Measurements from ENCODE around the gene TIFAB.

The TIFAB gene

GRCh38 chr5:135441350-135441831 is 10.8 kb downstream of the TIFAB start:
- H3K4me3 ChIP-seq (ENCODE audit: low read depth, low read length) = no peak overlapping the region
- TF ChIP-seq, protein P1, sequence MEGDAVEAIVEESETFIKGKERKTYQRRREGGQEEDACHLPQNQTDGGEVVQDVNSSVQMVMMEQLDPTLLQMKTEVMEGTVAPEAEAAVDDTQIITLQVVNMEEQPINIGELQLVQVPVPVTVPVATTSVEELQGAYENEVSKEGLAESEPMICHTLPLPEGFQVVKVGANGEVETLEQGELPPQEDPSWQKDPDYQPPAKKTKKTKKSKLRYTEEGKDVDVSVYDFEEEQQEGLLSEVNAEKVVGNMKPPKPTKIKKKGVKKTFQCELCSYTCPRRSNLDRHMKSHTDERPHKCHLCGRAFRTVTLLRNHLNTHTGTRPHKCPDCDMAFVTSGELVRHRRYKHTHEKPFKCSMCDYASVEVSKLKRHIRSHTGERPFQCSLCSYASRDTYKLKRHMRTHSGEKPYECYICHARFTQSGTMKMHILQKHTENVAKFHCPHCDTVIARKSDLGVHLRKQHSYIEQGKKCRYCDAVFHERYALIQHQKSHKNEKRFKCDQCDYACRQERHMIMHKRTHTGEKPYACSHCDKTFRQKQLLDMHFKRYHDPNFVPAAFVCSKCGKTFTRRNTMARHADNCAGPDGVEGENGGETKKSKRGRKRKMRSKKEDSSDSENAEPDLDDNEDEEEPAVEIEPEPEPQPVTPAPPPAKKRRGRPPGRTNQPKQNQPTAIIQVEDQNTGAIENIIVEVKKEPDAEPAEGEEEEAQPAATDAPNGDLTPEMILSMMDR (IDR thresholded peaks at IDR 0.05; ENCODE audit: low read depth, low read length) = no peak

GRCh38 chr5:135440916-135441315 is 11.2 kb downstream of the TIFAB start:
- TF ChIP-seq, protein P1 (IDR thresholded peaks at IDR 0.05; ENCODE audit: low read depth, low read length) = no peak
- H3K4me3 ChIP-seq (ENCODE audit: low read depth, low read length) = no peak overlapping the region

DNA sequence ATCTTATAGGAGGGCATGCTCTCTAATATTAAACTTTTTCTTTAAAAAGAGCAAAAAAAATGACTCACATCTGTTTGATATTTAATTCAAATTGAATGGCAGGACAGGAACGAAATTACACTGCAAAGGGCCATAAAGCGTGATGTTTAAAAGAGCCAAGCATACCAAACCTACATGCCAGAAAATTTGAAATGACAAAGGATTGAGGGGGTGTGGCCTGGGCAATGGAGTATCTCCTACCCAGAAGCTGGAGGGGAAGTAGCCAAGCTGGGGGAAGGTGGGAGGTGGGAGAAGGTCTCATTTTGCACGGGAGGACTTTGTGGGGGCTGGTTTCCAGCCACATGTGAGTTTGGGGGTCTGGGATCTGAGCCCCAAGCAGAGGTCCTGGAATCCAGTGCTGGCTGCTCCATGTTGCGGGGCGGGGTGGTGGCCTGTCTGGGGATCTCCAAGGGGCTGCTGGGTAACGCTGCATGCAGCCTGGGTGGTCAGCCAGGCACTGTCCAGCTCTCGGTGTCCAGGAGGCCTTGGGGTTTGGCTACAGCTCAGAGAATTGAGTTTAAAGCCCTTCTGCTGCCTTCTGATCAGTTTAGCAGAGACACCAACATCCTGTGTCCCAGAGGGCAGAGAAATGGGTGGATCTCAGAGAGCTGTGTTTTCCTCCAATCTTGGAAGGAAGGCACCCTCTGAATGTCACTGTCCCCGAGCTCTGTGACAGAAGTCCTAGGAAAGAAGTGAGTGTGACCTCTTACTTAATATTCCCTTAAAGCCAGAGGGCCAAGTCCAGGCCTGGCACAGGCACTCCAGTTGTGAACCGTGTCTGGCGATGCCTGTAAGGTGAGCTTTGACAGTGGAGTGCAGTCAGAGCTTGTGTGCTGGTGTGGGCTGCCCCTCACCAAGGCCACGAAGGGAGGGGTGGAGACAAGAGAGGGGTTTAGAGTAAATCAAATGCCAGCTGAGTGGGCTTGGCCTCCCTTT is 12.6 kb downstream of the TIFAB start:
- TF ChIP-seq, protein P1 (IDR thresholded peaks at IDR 0.05; ENCODE audit: low read depth, low read length) = no peak
- no peak overlapping the region for H3K4me3 ChIP-seq (ENCODE audit: low read depth, low read length)

DNA sequence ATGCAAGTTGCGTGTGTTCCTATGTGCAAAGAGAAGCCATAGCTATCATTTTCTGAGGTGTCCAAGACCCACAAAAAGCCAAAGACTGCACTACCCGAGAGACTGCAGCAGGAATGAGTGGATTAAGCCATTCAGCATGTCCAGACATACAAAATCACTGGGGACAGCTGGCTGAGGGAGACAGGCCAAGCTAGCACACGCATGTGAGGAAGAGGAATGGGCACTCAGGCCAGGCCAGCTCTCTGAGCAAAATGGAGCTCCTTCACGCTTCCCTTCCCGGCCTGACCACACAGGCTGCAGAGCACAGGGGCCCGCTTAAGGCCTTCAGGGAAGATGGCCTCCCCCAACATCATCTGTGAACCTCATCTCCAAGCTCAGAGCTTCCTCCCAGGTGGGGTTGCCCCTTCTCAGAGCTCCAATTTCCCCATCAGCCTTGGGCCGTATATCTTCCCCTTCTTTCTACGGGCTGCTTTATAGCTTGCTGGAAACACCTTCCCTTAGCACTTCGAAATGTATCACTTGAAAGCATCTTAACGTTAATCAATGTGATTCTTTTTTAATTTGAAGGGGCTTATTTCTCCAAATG is 13.4 kb downstream of the TIFAB start:
- no peak overlapping the region for H3K4me3 ChIP-seq (ENCODE audit: low read depth, low read length)
- TF ChIP-seq, protein P1 (IDR thresholded peaks at IDR 0.05; ENCODE audit: low read depth, low read length) = no peak

DNA sequence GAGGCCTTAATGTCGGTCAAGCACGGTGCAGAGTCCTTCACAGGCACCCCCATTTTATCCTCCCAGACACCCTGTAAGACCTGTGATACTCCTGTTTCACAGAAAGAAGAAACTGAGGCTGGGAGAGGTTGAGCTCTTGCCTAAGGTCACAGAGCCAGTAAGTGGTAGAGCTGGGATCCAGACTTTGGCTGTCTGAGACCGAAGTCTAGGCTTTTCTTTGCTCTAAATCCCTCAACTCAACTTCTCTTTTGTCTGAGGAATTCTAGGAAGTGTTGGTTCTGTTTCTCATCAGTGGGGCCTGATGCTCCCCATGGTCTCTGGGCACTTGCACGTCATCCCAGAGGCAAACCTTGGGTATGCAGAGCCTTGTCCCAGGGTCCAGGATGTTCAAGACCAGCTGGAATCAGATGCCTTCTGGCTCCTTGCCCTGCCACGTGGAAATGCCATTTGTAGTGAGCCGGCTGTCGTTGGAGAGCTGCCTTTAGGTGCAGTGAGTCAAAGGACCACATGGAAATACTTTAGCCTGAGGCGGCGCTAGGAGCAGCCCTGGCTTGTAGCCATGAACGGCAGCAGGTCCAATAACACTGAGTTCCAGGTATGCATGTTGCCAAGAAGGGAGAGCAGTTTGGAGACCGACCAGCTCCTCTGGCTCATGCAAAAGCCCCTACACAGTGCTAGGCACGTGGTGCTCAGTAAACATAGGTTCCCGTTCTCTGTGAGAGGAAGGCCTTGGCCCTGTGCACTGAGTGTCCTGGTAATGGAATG is 14.2 kb downstream of the TIFAB start:
- H3K4me3 ChIP-seq (ENCODE audit: low read depth, low read length) = no peak overlapping the region
- TF ChIP-seq, protein P1 (IDR thresholded peaks at IDR 0.05; ENCODE audit: low read depth, low read length) = no peak

DNA sequence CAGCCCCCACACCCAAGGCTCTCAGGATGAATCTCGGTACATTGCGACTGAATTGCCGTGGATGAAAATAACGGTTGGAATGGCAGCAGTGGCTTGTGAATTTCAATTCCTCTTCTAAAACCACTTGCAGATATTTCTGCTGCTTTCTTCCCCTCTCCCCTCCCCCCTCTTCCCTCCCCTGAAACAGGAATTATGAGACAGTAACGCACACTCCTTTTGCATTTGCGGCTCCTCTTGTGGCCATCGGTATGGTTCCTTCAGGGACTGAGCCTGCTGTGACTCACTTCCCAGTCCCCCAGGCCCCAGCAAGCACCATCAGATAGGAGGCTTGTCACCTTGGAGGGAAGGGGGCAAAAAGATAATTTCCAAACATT is 14.7 kb downstream of the TIFAB start:
- no peak overlapping the region for H3K4me3 ChIP-seq (ENCODE audit: low read depth, low read length)
- TF ChIP-seq, protein P1 (IDR thresholded peaks at IDR 0.05; ENCODE audit: low read depth, low read length) = no peak
